ENCODE data around the gene BHLHE23.

BHLHE23 gene

GRCh38 chr20:63025534-63026331 lies 19.0 kb upstream of the BHLHE23 start:
- DNase-seq (ENCODE audit: low spot score), result no peak

- DNase-seq (ENCODE audit: low spot score), result no peak
Measured at GRCh38 chr20:63024573-63025392, 18.0 kb upstream of the BHLHE23 start.

GRCh38 chr20:63023936-63024571 lies 17.3 kb upstream of the BHLHE23 start:
- no peak for DNase-seq (ENCODE audit: low spot score)

- no peak for DNase-seq (ENCODE audit: low spot score)
Measured at GRCh38 chr20:63023071-63023935, 16.5 kb upstream of the BHLHE23 start.

- DNase-seq (ENCODE audit: low spot score), result no peak
Measured at GRCh38 chr20:63022501-63022900, 15.7 kb upstream of the BHLHE23 start.

GRCh38 chr20:63021356-63022321 lies 14.9 kb upstream of the BHLHE23 start:
- DNase-seq (ENCODE audit: low spot score), result no peak

GRCh38 chr20:63020681-63021080 lies 13.9 kb upstream of the BHLHE23 start:
- DNase-seq (ENCODE audit: low spot score), result no peak

GRCh38 chr20:63017826-63018411 lies 11.2 kb upstream of the BHLHE23 start:
- no peak for DNase-seq (ENCODE audit: low spot score)

- DNase-seq (ENCODE audit: low spot score), result no peak
Measured at GRCh38 chr20:63017076-63017825, 10.5 kb upstream of the BHLHE23 start.

- DNase-seq (ENCODE audit: low spot score), result no peak
Measured at GRCh38 chr20:63016514-63017075, 9.8 kb upstream of the BHLHE23 start.

GRCh38 chr20:63015662-63016361 lies 9.0 kb upstream of the BHLHE23 start:
- DNase-seq (ENCODE audit: low spot score), result no peak

- no peak for DNase-seq (ENCODE audit: low spot score)
Measured at GRCh38 chr20:63015147-63015661, 8.4 kb upstream of the BHLHE23 start.

- no peak for DNase-seq (ENCODE audit: low spot score)
Measured at GRCh38 chr20:63014710-63015109, 7.9 kb upstream of the BHLHE23 start.

GRCh38 chr20:63014287-63014686 lies 7.5 kb upstream of the BHLHE23 start:
- DNase-seq (ENCODE audit: low spot score), result no peak

GRCh38 chr20:63013207-63013606 lies 6.4 kb upstream of the BHLHE23 start:
- DNase-seq (ENCODE audit: low spot score), result no peak

GRCh38 chr20:63011798-63012197 lies 5.0 kb upstream of the BHLHE23 start:
- DNase-seq (ENCODE audit: low spot score), result peak; percentile 5

GRCh38 chr20:63009988-63010769 lies 3.4 kb upstream of the BHLHE23 start:
- no peak for DNase-seq (ENCODE audit: low spot score)
